SK-MEL-5 (cell line): ENCODE data around the gene PLK3. TPM values are rescaled to one million over a fixed set of nuclear protein-coding genes. Genes with fewer than 3 reads are reported as not detected.
"Not testable (repeated sequence)": the region's sequence is repeated elsewhere in the genome, so short reads cannot be mapped to it uniquely, and the experiment has no call there.

Experiments used
- DNase-seq: peaks from one replicate; pipeline ENCODE4 v3.0.0-alpha.2; 2016; ENCODE audit warnings: low read depth, low spot score
- in situ Hi-C: cut with HindIII; loops from 2 replicates; pipeline ENCODE4 v1.10.0; 2016; ENCODE audit warnings: low sequenced_read_pairs, high pct_unique_total_duplicates, low pct_unique_long_range_greater_than_20kb
- total RNA-seq: library from RNA; depleted of rRNA; stranded (reverse); fragments of >200 nt; shearing (Covaris generic); gene quantifications from 2 replicates; pipeline ENCODE4 v1.2.3, GENCODE V29; 2014

PLK3 gene
- total RNA-seq, 1 experiment from 2014 or later: 5.0 TPM

GRCh38 chr1:44819608-44820327 lies 19.6 kb downstream of the PLK3 start:
- DNase-seq: peak; percentile 95
- in situ Hi-C loops: no loop called here

- no peak for DNase-seq
- in situ Hi-C loops: no loop called here
These were observed 20.4 kb downstream of the PLK3 start for GRCh38 chr1:44820328-44821239.

- no peak for DNase-seq
- in situ Hi-C loops: no loop called here
These were observed 21.1 kb downstream of the PLK3 start for GRCh38 chr1:44821240-44821715.

- in situ Hi-C loops: no loop called here
- no peak for DNase-seq
These were observed 22.0 kb downstream of the PLK3 start for GRCh38 chr1:44822131-44822701.

- DNase-seq: no peak
- in situ Hi-C loops: no loop called here
These were observed 22.8 kb downstream of the PLK3 start for GRCh38 chr1:44822981-44823451.

GRCh38 chr1:44824392-44824791 lies 24.2 kb downstream of the PLK3 start:
- DNase-seq, in situ Hi-C loops: not testable (repeated sequence)

- in situ Hi-C loops: no loop called here
- DNase-seq: no peak
These were observed 26.4 kb downstream of the PLK3 start for GRCh38 chr1:44826375-44827196.

GRCh38 chr1:44827197-44828002 lies 27.2 kb downstream of the PLK3 start:
- no peak for DNase-seq
- in situ Hi-C loops: no loop called here

- in situ Hi-C loops: no loop called here
- no peak for DNase-seq
These were observed 27.9 kb downstream of the PLK3 start for GRCh38 chr1:44828003-44828651.

GRCh38 chr1:44828841-44829440 lies 28.8 kb downstream of the PLK3 start:
- in situ Hi-C loops: no loop called here
- DNase-seq: no peak

GRCh38 chr1:44829506-44830384 lies 29.6 kb downstream of the PLK3 start:
- in situ Hi-C loops: no loop called here
- no peak for DNase-seq

GRCh38 chr1:44830900-44831304 lies 30.7 kb downstream of the PLK3 start:
- in situ Hi-C loops: no loop called here

GRCh38 chr1:44831516-44831915 lies 31.3 kb downstream of the PLK3 start:
- no peak for DNase-seq
- in situ Hi-C loops: no loop called here

More at GRCh38 chr1:44830900-44831304, 30.7 kb downstream of the PLK3 start:
- DNase-seq: no peak

GRCh38 chr1:44832056-44832705 lies 32.0 kb downstream of the PLK3 start:
- in situ Hi-C loops: no loop called here
- no peak for DNase-seq

- in situ Hi-C loops: no loop called here
- no peak for DNase-seq
These were observed 34.2 kb downstream of the PLK3 start for GRCh38 chr1:44834328-44834727.
